ENCODE results near the gene ADH1B. TPM values are rescaled to one million over a fixed set of nuclear protein-coding genes. Genes with fewer than 3 reads are reported as not detected.

The ADH1B gene
- total RNA-seq, 1 experiment from 2014 or later = 1.0 TPM

GRCh38 chr4:99305638-99306400, 15.4 kb downstream of the ADH1B start (continued):
- TF ChIP-seq ZNF396 (CRISPR knock-in tag; IDR thresholded peaks at IDR 0.05; ENCODE audit: borderline replicate concordance) (no peak), ETV6 (CRISPR knock-in tag; IDR thresholded peaks at IDR 0.05) (no peak), ZNF219 (CRISPR knock-in tag; IDR thresholded peaks at IDR 0.05; ENCODE audit: borderline replicate concordance) (no peak)

- TF ChIP-seq, protein P1, sequence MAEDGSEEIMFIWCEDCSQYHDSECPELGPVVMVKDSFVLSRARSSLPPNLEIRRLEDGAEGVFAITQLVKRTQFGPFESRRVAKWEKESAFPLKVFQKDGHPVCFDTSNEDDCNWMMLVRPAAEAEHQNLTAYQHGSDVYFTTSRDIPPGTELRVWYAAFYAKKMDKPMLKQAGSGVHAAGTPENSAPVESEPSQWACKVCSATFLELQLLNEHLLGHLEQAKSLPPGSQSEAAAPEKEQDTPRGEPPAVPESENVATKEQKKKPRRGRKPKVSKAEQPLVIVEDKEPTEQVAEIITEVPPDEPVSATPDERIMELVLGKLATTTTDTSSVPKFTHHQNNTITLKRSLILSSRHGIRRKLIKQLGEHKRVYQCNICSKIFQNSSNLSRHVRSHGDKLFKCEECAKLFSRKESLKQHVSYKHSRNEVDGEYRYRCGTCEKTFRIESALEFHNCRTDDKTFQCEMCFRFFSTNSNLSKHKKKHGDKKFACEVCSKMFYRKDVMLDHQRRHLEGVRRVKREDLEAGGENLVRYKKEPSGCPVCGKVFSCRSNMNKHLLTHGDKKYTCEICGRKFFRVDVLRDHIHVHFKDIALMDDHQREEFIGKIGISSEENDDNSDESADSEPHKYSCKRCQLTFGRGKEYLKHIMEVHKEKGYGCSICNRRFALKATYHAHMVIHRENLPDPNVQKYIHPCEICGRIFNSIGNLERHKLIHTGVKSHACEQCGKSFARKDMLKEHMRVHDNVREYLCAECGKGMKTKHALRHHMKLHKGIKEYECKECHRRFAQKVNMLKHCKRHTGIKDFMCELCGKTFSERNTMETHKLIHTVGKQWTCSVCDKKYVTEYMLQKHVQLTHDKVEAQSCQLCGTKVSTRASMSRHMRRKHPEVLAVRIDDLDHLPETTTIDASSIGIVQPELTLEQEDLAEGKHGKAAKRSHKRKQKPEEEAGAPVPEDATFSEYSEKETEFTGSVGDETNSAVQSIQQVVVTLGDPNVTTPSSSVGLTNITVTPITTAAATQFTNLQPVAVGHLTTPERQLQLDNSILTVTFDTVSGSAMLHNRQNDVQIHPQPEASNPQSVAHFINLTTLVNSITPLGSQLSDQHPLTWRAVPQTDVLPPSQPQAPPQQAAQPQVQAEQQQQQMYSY (CRISPR knock-in tag; IDR thresholded peaks at IDR 0.05) = no peak
- TF ChIP-seq ERG (CRISPR knock-in tag; IDR thresholded peaks at IDR 0.05) (no peak), ZNF671 (CRISPR knock-in tag; IDR thresholded peaks at IDR 0.05) (no peak), EMX1 (CRISPR knock-in tag; IDR thresholded peaks at IDR 0.05) (no peak), ZNF416 (CRISPR knock-in tag; IDR thresholded peaks at IDR 0.05) (no peak), FOXJ3 (CRISPR knock-in tag; IDR thresholded peaks at IDR 0.05; ENCODE audit: borderline replicate concordance) (no peak), GTF2I (CRISPR knock-in tag; conservative IDR thresholded peaks at IDR 0.05) (no peak), HMGA2 (CRISPR knock-in tag; IDR thresholded peaks at IDR 0.05) (no peak), FOXP4 (CRISPR knock-in tag; IDR thresholded peaks at IDR 0.05) (no peak), OVOL2 (CRISPR knock-in tag; IDR thresholded peaks at IDR 0.05; ENCODE audit: borderline replicate concordance) (no peak), FOXK1 (CRISPR knock-in tag; IDR thresholded peaks at IDR 0.05) (no peak), RORB (CRISPR knock-in tag; IDR thresholded peaks at IDR 0.05) (no peak), ZNF138 (CRISPR knock-in tag; conservative IDR thresholded peaks at IDR 0.05) (no peak)
- TF ChIP-seq, protein P2, sequence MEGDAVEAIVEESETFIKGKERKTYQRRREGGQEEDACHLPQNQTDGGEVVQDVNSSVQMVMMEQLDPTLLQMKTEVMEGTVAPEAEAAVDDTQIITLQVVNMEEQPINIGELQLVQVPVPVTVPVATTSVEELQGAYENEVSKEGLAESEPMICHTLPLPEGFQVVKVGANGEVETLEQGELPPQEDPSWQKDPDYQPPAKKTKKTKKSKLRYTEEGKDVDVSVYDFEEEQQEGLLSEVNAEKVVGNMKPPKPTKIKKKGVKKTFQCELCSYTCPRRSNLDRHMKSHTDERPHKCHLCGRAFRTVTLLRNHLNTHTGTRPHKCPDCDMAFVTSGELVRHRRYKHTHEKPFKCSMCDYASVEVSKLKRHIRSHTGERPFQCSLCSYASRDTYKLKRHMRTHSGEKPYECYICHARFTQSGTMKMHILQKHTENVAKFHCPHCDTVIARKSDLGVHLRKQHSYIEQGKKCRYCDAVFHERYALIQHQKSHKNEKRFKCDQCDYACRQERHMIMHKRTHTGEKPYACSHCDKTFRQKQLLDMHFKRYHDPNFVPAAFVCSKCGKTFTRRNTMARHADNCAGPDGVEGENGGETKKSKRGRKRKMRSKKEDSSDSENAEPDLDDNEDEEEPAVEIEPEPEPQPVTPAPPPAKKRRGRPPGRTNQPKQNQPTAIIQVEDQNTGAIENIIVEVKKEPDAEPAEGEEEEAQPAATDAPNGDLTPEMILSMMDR (IDR thresholded peaks at IDR 0.05) = no peak
- TF ChIP-seq, protein P3, sequence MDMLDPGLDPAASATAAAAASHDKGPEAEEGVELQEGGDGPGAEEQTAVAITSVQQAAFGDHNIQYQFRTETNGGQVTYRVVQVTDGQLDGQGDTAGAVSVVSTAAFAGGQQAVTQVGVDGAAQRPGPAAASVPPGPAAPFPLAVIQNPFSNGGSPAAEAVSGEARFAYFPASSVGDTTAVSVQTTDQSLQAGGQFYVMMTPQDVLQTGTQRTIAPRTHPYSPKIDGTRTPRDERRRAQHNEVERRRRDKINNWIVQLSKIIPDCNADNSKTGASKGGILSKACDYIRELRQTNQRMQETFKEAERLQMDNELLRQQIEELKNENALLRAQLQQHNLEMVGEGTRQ (CRISPR knock-in tag; IDR thresholded peaks at IDR 0.05) = no peak
- H3K27ac Mint-ChIP-seq = no peak overlapping the region
- CTCF ChIA-PET = no interaction called here
Observed at GRCh38 chr4:99301376-99302164, 19.6 kb downstream of the ADH1B start.

More at GRCh38 chr4:99301376-99302164, 19.6 kb downstream of the ADH1B start:
- peaks cover 29% of the 10 kb centered on the region for H3K9me3 Mint-ChIP-seq
- ATAC-seq (no peak), DNase-seq (ENCODE audit: low spot score) (no peak)
- H3K4me3 Mint-ChIP-seq = no peak overlapping the region
- H3K4me1 Mint-ChIP-seq = 0 out of 2 replicates have a peak, but pooled peaks cover 4% of the 10 kb centered on the region
- peaks cover 3% of the 10 kb centered on the region; the same call in 1 of the 2 replicates for H3K27me3 Mint-ChIP-seq (ENCODE audit: low read depth)
- H3K36me3 Mint-ChIP-seq = peaks cover 4% of the 10 kb centered on the region
- POLR2A ChIA-PET = no interaction called here

All from WTC11 (cell line).